ENCODE results near the gene FAM161B. TPM values are rescaled to one million over a fixed set of nuclear protein-coding genes. Genes with fewer than 3 reads are reported as not detected.
"Not testable (repeated sequence)": the region's sequence is repeated elsewhere in the genome, so short reads cannot be mapped to it uniquely, and the experiment has no call there.

Gene FAM161B
- total and polyA plus RNA-seq, 8 donors = 3.0 to 14.2 (median 13.2) TPM

- H3K9me3 ChIP-seq = no peaks in the 10 kb centered on the region
- TF ChIP-seq CTCF (IDR thresholded peaks at IDR 0.05) = no peak
- no peak overlapping the region for H3K4me3 ChIP-seq
- H3K27me3 ChIP-seq = no peaks in the 10 kb centered on the region
- no peak for DNase-seq
- ATAC-seq = no peak
- no peaks in the 10 kb centered on the region for H3K4me1 ChIP-seq
- no peak overlapping the region for H3K27ac ChIP-seq
- intact Hi-C loops (cut with DNase I) = no loop called here
- peaks cover 0 to 62% of the 10 kb centered on the region in 2 donors for H3K36me3 ChIP-seq
These were observed 13.3 kb downstream of the FAM161B start for GRCh38 chr14:73936548-73936947.

- Histone ChIP-seq H3K4me3 (no peak overlapping the region), H3K27me3 (no peaks in the 10 kb centered on the region), H3K4me1 (no peaks in the 10 kb centered on the region), H3K36me3 (peaks cover 0 to 69% of the 10 kb centered on the region in 2 donors), H3K27ac (no peak overlapping the region), H3K9me3 (no peaks in the 10 kb centered on the region)
- no peak for TF ChIP-seq CTCF (IDR thresholded peaks at IDR 0.05)
- intact Hi-C loops (cut with DNase I) = no loop called here
- no peak for DNase-seq
- ATAC-seq = no peak
These were observed 14.2 kb downstream of the FAM161B start for GRCh38 chr14:73935666-73936065.

GRCh38 chr14:73924337-73924736, 25.6 kb downstream of the FAM161B start:
- TF ChIP-seq CTCF (IDR thresholded peaks at IDR 0.05) = no peak
- H3K4me1 ChIP-seq = no peaks in the 10 kb centered on the region
- no peaks in the 10 kb centered on the region for H3K27me3 ChIP-seq
- H3K36me3 ChIP-seq = peaks cover 3 to 98% of the 10 kb centered on the region in 2 donors
- no peak for ATAC-seq
- no peak overlapping the region for H3K27ac ChIP-seq
- intact Hi-C loops (cut with DNase I) = no loop called here
- no peaks in the 10 kb centered on the region for H3K9me3 ChIP-seq
- H3K4me3 ChIP-seq = no peak overlapping the region
- no peak for DNase-seq

GRCh38 chr14:73919457-73919856, 30.4 kb downstream of the FAM161B start:
- H3K27me3 ChIP-seq = not testable (repeated sequence)
- peaks cover 0 to 96% of the 10 kb centered on the region in 2 donors for H3K36me3 ChIP-seq

GRCh38 chr14:73916324-73916723, 33.6 kb downstream of the FAM161B start:
- intact Hi-C loops (cut with DNase I) = no loop called here
- peaks cover 0 to 95% of the 10 kb centered on the region in 2 donors for H3K36me3 ChIP-seq
- no peak overlapping the region for H3K27ac ChIP-seq
- no peak for ATAC-seq
- no peak for DNase-seq
- no peaks in the 10 kb centered on the region for H3K27me3 ChIP-seq
- H3K9me3 ChIP-seq = no peaks in the 10 kb centered on the region
- TF ChIP-seq CTCF (IDR thresholded peaks at IDR 0.05) = no peak
- no peaks in the 10 kb centered on the region for H3K4me1 ChIP-seq
- no peak overlapping the region for H3K4me3 ChIP-seq

More at GRCh38 chr14:73919457-73919856, 30.4 kb downstream of the FAM161B start:
- DNase-seq; H3K4me3 ChIP-seq; intact Hi-C loops (cut with DNase I); ATAC-seq; H3K9me3 ChIP-seq; H3K27ac ChIP-seq; H3K4me1 ChIP-seq: not testable (repeated sequence)

GRCh38 chr14:73913256-73913655, 36.6 kb downstream of the FAM161B start:
- Histone ChIP-seq H3K36me3 (peaks cover 2 to 96% of the 10 kb centered on the region in 2 donors), H3K27me3 (no peaks in the 10 kb centered on the region)
- intact Hi-C loops (cut with DNase I) = no loop called here

More at GRCh38 chr14:73913256-73913655, 36.6 kb downstream of the FAM161B start:
- DNase-seq (no peak), ATAC-seq (no peak)
- H3K27ac ChIP-seq = no peak overlapping the region
- no peaks in the 10 kb centered on the region for H3K9me3 ChIP-seq
- H3K4me1 ChIP-seq = no peaks in the 10 kb centered on the region
- TF ChIP-seq CTCF (IDR thresholded peaks at IDR 0.05) = no peak
- no peak overlapping the region for H3K4me3 ChIP-seq
